ENCODE measurements around the gene CD180. TPM values are rescaled to one million over a fixed set of nuclear protein-coding genes. Genes with fewer than 3 reads are reported as not detected.

The CD180 gene
- total RNA-seq, 1 donor from 2014 or later, result 0.04 TPM

GRCh38 chr5:67168069-67168468 is 28.5 kb downstream of the CD180 start:
- Histone ChIP-seq H3K27me3 (ENCODE audit: control insufficient read depth, insufficient read depth, low read length) (no peaks in the 10 kb centered on the region), H3K36me3 (ENCODE audit: control insufficient read depth, insufficient read depth, low read length) (no peaks in the 10 kb centered on the region), H3K4me3 (ENCODE audit: low read depth, low read length) (no peak overlapping the region)
- DNase-seq (ENCODE audit: low read depth), result no peak
- no peak for TF ChIP-seq CTCF (IDR thresholded peaks at IDR 0.05; ENCODE audit: insufficient read depth, low read length, poor library complexity, severe bottlenecking)

GRCh38 chr5:67166460-67167285 is 29.9 kb downstream of the CD180 start:
- Histone ChIP-seq H3K4me3 (ENCODE audit: low read depth, low read length) (no peak overlapping the region), H3K27me3 (ENCODE audit: control insufficient read depth, insufficient read depth, low read length) (no peaks in the 10 kb centered on the region), H3K36me3 (ENCODE audit: control insufficient read depth, insufficient read depth, low read length) (no peaks in the 10 kb centered on the region)
- TF ChIP-seq CTCF (IDR thresholded peaks at IDR 0.05; ENCODE audit: insufficient read depth, low read length, poor library complexity, severe bottlenecking), result no peak
- DNase-seq (ENCODE audit: low read depth), result no peak

GRCh38 chr5:67165526-67166459 is 30.8 kb downstream of the CD180 start:
- no peak overlapping the region for H3K4me3 ChIP-seq (ENCODE audit: low read depth, low read length)
- peak; percentile 81 for TF ChIP-seq CTCF (IDR thresholded peaks at IDR 0.05; ENCODE audit: insufficient read depth, low read length, poor library complexity, severe bottlenecking)
- no peaks in the 10 kb centered on the region for H3K27me3 ChIP-seq (ENCODE audit: control insufficient read depth, insufficient read depth, low read length)
- H3K36me3 ChIP-seq (ENCODE audit: control insufficient read depth, insufficient read depth, low read length), result no peaks in the 10 kb centered on the region
- peak; percentile 9 for DNase-seq (ENCODE audit: low read depth)

- H3K4me3 ChIP-seq (ENCODE audit: low read depth, low read length), result no peak overlapping the region
- no peak for DNase-seq (ENCODE audit: low read depth)
- H3K27me3 ChIP-seq (ENCODE audit: control insufficient read depth, insufficient read depth, low read length), result no peaks in the 10 kb centered on the region
- H3K36me3 ChIP-seq (ENCODE audit: control insufficient read depth, insufficient read depth, low read length), result no peaks in the 10 kb centered on the region
- TF ChIP-seq CTCF (IDR thresholded peaks at IDR 0.05; ENCODE audit: insufficient read depth, low read length, poor library complexity, severe bottlenecking), result no peak
These were observed 31.6 kb downstream of the CD180 start for GRCh38 chr5:67164856-67165525.

GRCh38 chr5:67163863-67164595 is 32.6 kb downstream of the CD180 start:
- no peak overlapping the region for H3K4me3 ChIP-seq (ENCODE audit: low read depth, low read length)
- no peaks in the 10 kb centered on the region for H3K27me3 ChIP-seq (ENCODE audit: control insufficient read depth, insufficient read depth, low read length)
- H3K36me3 ChIP-seq (ENCODE audit: control insufficient read depth, insufficient read depth, low read length), result no peaks in the 10 kb centered on the region
- TF ChIP-seq CTCF (IDR thresholded peaks at IDR 0.05; ENCODE audit: insufficient read depth, low read length, poor library complexity, severe bottlenecking), result no peak
- DNase-seq (ENCODE audit: low read depth), result no peak

All from kidney epithelial cell (primary cell).